ENCODE results near the gene TENM4.

Gene TENM4

DNA sequence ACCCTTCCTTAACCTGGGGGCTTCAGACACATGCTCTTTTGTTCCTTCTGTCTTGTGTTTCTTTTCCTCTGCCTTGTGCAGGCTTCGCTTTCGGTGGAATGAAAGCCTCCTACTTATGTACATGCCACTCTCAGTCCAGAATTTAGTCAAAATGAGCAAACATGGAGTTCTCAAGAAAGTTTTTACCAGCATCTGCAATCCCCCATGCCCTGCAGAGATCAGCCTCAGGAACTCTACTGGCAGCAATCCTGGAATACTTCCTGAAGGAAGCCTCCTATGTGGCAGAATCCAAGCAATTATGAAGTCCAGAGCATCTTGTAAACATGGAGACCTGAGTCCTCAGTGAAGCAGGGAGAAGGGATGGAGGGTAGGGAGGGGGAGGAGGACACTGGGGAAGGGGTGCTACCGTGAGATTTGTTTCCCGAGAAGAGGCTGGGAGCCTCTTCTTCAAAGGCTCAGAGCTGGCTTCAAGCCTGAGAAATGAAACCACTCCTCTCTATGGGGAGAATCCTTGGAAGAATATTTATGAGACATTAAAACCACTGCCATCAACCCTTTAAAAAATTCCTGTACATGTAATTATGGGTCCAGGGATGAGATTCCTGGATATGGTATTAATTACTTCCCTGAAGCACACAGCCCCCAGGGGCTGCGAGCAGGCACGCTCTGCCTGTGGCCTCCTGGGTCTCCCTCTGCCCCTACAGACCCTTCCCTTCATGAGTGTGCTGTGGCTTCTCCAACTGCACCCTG is 58.4 kb downstream of the TENM4 start:
- no peak for DNase-seq

DNA sequence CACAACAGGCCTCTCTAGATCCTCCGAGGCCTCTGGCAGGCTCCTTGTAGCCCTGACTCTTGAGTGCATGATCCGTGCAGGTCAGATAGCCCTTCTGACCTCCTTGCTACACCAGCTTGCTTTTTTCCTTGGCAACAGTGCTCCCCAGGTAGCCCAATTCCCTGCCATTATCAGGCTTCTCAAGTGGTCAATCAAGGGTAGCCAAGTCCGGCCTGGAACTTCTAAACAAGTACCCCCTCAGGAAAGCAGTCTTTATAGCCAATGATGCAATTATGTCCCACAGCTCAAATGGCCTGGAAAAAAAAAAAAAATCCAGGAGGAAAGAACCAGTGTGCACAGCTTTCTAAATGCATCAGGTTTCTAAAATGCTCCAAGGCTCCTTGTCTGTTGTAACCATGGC is 59.8 kb downstream of the TENM4 start:
- no peak for DNase-seq

DNA sequence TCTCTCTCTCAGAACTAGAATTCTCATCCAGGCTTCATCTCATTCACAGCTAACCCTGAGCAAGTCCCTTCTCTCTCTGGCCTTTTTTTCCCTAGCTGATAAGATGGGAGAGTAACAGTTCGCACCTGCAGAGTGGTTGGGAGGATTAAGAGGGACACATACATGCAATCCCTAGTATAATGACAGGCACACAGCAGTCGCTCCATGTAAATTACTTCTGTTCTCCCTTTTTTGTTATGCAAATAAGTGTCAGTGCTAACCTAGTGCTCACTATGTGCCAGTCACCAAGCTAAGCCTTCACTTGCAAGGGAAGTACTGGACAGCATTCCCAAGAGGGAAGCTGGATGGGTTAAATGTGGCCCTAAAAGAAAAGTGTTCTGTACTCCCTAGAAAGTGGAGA is 63.4 kb downstream of the TENM4 start:
- no peak for DNase-seq

DNA sequence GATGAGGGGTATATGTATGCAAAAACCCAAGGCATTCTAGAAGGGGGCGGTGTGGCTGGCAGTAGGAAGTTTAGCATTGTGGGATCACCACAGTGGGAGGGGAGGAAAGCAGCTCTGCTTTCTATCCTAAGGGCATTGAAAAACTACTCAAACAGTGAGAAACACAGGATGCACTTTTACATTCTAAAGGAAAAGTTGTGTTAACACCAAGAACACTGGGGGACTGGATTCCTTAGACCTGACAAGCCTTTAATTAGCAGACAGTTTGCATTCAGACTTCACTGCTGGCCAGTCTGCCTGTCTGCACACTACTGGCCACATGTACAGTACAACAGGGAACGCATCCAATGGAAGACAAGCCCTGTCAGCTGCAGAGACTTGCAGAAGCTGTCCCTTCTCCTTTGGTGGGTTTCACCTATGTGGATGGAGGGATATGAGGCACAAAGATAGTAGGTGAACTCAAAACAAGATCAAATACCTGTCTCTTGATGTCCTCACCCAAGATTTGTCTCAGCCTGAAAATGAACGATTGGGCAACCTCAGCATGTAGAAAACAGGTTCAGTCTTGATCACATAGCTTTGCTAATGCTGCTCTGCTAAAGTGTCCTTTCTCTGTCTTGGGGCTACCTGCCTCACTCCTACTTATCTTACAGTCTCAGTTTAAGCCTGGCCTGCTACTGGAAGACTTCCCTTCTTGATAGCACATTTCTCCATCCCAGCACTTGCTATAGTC is 64.8 kb downstream of the TENM4 start:
- no peak for DNase-seq

DNA sequence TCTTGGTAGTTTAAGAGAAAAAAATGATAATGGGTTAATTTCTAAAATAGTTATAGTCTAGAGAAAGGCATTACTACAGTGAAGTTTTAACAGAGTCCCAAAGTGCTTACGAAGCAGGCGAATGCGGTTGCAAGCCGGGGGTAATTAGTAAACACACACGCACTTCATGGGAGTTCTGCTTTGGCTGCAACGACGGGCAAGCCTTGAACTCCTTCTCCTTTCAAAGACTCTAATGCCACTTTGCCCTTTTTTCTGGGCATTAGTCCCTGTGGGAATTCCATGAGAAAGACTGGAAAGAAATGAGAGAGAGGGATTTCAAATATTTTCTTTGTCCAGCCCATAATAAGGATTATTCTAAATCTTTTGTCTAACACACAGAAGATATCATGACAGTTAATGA is 66.1 kb downstream of the TENM4 start:
- DNase-seq, result no peak

DNA sequence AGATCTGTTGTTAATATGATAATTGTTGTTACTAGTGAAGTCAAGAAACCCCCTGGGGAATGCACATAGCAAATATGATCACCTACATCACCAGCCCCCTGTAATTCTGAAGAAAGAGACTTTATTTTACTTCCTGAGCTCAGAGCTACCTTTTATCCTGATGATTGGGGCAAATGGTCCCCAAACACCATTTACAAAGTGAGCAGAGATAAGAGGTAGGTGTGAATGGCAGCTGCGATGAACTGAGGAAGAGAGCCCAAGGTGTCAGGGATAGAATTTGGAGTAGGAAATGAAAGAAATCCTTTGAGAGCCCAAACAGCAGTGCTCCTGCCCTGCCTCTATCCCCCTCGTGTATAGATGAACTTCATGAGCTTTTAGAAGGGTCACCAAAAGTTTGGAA is 69.1 kb downstream of the TENM4 start:
- DNase-seq, result no peak

DNA sequence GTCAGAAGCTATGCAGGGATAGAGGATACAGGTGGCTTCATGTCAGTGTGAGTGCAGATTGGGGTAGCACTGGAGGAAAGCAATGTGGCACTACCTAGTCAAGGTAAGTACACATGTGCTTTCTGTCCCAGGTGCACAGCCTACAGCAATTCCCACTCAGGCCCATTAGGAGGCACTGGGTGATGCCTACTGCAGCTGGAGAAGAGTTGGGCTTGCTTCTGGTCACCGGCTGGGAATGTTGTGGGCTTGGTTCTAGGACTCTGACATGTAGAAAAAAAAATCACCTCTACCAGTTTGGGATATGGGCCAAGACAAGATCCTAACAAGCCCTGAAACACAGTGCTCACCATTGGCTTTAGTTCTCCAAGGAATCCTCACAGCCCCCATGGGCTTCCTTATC is 69.7 kb downstream of the TENM4 start:
- no peak for DNase-seq

DNA sequence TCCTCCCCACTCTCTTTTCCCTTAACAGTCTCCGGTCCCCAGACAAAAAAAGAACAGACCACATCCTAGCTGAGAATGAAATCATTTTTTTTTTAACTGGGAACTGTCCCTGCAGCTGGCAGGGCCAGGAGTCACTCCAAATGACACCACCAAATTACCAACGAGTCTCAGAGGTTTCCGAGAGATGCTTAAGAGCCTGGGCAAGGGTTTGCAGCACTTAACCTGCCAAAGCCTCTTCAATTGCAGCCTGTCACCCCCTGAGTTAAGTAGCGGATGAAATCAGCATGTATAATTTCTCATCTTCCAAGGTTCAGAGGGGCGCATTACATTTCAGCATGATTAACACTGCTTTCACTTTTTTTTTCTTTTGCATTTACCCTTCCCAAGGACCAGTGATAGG is 71.8 kb downstream of the TENM4 start:
- no peak for DNase-seq

DNA sequence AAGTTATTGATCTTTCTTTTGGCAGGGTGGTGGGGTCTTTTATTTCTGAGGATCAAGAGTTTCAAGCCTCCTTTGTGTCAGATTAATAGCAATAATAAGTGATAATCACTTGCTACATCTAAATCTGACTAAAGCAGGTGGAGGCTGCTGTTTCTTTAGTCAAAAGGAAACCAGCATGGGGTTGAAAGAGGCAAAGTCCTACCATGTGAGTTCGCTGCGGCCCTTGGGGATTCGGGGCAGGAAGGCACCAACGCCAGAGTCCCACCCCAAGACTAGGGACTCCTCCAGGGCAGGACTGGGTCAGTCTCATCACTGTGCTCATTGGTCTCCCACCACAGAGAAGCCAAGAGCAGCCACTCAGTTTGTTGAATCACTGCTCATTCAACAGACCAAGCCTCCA is 73.0 kb downstream of the TENM4 start:
- no peak for DNase-seq

DNA sequence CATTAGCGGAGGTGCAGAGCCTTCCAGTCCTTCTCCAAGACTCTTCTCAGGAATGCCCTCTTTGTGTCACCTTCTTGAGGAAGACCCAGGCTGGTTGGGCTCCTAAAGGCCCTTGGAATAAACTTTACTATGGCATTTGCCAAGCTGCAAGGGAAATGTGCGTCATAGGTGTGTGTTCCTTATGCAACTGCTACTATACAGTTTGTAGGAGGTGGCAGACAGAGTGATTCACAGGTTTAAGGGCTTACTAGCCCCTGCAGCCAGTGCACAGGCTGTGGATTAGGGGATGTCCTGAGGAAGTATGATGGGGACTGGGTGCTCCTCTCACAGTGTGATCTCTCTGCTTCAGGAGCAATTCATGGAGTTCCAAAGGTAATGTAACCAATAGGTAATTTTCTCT is 74.6 kb downstream of the TENM4 start:
- DNase-seq, result no peak

DNA sequence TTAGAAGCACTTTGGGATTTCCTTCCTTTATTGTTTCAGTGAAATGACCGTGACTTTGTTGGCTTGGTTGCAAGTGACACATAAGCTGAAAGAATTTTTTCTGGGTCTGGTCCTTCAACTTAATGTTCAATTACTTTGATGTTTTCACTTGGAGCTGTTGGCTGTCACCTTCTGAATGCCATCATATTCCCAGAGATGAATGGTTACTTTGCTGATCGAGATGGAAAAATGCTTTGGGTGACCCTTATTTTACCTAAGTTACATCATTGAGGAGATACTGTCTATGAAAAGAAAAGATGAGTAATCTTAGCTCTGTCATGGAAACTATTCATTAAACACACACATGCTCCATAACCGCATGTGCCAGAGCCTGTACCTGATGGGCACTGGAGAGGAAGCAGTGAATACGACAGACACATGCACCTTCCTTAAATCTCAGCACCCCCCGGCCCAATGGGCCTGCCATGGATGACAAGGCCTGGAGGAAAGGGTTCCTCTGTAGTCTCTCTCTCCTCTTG is 76.9 kb downstream of the TENM4 start:
- DNase-seq, result no peak

DNA sequence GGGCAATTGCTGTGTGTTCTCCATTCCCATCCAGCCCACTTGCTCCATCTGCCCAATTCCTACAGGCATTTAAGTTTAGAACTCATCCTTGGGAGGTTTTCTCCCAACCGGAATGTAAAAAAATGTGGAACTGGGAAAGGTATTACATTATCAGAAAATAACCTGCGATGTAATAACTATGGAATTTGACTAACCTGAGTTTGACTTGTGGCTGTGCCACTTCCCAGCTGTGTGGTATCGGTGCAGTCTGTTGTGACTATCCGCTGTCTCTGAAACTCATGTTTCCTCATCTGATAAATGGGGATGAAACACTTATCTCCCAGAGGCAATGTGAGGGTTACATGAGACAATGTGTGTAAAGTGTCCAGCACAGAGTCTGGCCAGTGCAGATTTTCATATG is 77.6 kb downstream of the TENM4 start:
- DNase-seq, result no peak

DNA sequence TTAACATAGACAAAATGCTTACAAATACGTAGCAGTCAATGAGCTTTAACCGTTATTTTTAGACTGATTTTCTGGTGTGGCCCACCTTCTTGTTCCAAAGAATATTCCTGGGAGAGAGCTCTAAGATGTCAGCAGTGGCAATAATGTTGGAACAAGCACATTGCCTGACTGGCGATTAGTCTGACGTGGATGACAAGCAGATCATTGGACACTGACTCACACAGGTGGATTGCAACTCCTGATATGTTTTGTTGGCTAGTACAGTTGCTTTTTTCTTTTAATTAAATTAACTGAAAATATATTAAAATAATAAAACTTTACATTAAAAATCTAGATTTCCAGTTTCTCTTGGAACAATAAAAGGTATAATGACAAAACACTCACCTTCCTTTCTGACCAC is 78.0 kb downstream of the TENM4 start:
- no peak for DNase-seq

DNA sequence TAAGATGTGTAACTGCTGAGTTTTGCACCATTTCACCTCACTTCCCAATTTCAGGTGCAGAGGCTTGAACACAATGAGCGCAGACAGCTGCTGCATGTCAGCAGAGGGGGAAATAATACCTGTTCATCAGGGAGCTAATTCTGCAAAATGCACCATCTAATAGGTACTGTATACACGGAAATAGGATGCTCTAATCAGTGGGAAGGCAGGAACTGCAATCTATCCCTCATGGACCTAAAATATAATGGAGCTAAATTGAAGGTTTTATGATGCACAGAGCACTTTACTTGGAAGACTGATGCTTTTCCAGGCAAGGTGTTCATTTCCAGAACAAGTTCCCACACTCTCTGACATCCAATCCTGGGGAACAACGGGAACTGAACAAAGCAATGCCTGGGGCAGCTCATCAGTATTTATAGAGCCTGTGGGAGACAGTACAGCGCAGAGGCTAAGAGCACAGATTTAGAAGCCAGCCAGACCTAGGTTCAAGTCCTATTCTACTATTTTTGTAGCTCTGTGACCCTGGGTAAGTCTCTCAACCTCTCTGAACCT is 78.5 kb downstream of the TENM4 start:
- no peak for DNase-seq

DNA sequence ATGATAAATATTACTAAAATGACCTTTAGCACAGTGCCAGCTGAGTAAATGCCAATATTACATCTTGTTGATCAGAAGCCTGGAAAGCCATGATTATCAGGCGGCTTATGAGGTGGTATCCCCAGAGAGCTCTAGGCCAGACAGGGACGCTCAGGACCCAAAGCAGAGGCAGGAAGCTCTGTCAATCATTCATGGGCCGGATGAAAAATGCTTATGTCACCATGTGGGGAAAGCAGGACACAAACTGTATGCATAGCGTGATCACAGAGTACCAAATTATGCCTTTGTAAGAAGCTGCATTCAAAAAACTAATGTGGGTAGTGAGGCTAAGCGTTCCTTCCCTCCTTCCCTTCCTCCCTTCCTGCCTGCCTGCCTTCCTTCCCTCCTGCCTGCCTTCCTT is 82.6 kb downstream of the TENM4 start:
- DNase-seq, result no peak

DNA sequence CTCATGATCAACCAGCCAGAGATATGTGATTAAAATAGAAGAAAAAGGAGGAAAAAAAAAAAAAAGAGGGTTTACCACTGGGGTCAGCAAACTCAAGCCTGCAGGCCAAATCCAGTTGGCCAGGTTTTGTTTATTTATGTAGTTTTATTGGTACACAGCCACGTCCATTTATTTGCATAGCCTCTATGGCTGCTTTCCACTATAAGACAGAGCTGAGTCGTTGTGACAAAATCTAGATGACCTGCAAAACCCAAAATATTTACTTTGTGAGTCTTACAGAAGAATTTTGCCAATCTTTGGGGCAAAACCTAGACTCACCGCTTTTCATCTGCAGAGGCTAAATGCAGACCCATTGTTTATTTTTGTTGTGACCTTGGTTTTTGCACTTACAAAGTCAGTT is 87.1 kb downstream of the TENM4 start:
- no peak for DNase-seq

DNA sequence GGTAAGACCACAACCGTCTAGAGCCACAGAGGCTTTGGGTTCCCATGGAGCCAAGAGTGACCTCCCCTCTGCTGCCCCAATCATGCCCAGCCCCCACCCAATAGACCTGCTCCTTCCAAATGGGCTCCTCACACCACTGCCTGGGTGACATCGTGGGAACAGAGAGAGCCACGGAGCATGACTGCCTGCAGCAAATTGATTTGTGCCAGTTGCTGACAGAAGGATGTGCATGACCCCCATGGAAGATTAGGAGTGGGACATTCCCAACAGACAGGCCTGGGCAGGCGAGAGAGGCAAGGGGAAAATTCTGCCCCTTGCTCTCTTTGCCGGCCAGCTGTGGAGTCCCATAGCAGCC is 88.5 kb downstream of the TENM4 start:
- DNase-seq, result no peak

DNA sequence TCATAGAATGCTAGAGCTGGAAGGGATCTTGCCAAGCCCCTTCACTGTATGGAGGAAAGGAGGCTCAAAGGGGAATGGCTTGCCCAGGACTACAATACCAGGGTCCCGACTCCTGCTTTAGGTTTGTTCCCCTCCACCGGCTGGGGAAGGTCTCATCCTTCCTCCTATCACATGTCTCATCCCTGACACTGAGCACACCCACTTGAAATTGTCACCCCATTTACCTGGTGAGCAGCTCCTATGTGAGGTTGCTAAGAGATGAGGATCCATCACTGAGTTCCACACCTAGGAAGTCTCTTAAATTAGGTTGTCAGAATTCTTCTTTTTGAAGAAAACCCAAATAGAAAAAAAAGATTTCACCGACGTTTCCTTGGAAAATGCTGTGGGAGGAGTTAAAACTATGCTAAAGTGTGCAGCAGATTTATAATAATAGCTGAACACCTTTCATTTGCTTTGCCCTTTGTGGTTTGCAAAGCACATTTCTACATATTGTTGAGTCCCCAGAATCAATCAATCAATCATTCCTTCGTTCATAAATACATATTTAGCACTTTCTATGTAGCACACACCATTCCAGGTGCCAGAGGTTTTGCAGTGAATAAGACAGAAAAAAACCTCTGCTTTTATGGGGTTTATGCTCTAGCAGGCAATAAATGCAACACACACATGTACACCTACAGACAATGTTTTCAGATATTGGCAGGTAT is 91.7 kb downstream of the TENM4 start:
- DNase-seq, result no peak

DNA sequence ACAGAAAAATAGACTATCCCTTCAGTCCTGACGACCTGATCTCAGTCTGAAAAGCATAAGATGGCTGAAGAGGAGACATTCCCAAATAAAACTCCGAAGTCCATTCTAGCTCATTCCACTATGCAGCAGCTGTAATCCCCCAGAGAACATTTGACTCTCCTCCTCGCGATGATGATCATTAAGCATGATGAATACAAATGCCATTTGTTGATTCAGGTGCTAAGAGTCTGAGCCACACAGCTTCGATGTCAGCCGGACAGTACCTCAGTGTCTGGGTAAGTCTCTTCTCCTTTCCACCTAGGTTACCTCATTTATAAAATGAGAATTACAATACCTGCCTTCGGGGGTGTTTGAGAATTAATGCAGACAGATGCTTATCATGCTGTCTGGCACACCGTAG is 94.8 kb downstream of the TENM4 start:
- DNase-seq, result no peak

DNA sequence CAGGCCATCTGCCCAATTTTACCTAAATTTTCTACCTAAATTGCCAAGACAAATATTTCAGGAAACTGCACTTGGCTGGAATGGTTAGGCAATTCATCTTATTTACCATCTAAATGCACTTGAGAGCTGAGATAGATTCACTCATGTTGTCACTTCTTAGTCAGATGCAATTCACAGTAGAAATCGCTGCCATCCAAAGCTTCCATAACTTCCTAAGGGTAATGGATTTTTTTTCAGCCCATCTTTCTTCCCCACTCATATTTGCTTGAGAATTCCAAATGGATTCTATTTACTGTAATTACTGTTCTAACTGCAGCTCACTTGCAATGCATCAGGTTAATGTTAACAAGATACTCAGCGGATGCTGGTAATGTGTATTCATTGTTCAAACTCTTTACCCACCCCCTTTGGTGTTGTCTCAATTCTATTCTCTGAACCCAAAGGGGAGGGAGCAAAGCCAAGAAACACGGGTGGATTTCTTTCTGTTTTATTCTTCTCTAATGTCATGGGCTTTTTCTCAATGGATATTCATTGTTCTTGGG is 96.0 kb downstream of the TENM4 start:
- no peak for DNase-seq

DNA sequence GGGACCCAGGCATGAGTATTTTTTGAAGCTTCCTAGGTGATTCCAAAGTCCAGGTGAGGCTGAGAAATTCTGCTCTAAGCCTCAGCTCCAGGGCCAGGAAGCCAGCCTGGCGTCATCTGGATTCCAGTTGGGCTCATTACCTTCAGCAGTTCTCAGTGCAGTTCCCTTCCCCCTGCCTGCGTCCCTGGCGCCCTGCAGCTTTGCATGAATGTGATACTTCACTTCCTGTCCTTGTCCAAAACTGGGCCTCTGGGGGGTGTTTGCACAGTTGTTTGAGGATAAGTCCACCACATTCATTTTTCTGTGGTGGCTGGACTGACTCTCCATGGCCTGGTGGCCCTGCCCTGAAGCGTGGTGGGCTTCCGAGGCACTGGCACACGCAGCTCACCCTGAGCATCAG is 98.1 kb downstream of the TENM4 start:
- no peak for DNase-seq

DNA sequence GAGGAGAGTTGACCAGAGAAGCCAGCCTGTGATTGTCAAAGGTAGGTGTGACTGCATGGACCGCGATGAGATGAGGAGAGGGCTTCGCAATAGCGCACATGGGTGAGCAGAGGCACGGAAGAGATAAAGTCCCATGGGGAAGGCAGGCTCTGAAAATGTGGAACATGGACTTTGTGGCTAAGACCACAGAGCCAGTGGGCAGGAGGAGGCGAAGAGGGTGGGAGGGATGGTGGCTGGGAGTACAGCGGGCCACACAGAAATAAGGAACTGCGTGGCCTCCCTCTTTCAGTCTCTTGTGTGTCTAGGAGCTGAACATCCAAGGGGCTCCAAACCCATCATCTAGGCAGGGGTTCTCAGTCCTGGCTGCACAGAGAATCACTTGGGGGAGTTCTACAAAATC is 98.6 kb downstream of the TENM4 start:
- DNase-seq, result no peak

DNA sequence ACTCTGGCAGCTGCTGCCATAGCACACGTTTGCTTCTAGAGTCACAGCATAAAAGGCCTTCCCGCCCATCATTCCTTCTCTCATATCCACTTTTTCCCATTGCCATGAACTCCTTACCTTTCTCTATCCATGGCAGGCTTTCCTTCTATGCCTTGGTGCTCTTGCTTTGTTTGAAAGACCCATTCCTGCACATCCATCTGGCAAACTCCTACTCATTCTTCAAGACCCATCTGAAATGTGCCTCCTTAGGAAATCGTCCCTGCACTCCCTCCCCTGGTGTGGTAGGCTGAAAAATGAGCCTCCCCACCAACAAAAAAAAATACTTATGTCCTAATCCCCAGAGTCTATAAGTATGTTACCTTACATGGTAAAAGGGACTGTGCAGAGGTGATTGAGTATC is 100.3 kb downstream of the TENM4 start:
- DNase-seq, result no peak
